ENCODE results near the gene NLRP10.

The NLRP10 gene

GRCh38 chr11:7971846-7972245 is 6.6 kb upstream of the NLRP10 start:
- no peak for DNase-seq

- DNase-seq: no peak
These were observed 4.8 kb upstream of the NLRP10 start for GRCh38 chr11:7969756-7970646.

- no peak for DNase-seq
These were observed 3.4 kb upstream of the NLRP10 start for GRCh38 chr11:7968686-7969085.

DNA sequence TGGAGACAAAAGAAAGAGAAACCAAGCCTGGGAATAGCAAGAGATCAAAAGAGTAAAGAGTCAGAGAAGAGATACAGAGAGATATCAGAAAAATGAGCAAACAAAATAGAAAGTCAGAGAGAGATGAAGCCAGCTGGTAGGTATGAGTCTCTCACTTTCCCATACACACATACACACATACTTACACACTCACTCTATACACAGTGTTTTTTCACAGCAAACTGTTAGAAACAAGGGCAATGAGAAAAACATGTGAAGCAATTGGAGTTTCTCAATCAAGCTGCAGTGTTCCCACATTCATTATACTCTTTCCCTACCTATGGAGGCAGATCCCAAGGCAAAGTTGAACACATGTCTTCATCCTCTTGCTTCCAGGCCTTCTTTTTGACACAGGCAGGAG is 2.6 kb upstream of the NLRP10 start:
- DNase-seq: no peak

GRCh38 chr11:7967097-7967496 is 1.9 kb upstream of the NLRP10 start:
- no peak for DNase-seq

- DNase-seq: no peak
These were observed 374 bp downstream of the NLRP10 start for GRCh38 chr11:7964873-7965272.

DNA sequence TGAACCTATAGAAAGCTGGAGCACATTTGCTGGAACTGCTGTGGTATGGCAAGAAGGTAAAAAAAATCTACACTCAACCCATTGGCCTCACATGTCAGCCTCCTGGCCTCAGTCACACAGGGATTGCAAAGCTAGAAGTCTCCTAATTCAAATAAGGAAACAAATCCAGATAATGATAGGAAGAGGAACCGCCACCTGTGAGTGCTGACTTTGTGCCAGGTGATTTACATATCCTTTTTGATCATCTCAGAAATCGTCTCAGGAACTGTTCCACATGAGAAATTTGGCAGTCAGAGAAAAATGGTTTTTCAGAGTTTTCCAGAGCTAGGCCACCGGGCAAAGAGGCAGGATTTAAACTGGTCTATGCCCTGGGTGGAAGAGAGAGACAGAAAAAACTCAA is 986 bp downstream of the NLRP10 start:
- no peak for DNase-seq

- DNase-seq: no peak
These were observed 10.1 kb downstream of the NLRP10 start for GRCh38 chr11:7955191-7955590.

DNA sequence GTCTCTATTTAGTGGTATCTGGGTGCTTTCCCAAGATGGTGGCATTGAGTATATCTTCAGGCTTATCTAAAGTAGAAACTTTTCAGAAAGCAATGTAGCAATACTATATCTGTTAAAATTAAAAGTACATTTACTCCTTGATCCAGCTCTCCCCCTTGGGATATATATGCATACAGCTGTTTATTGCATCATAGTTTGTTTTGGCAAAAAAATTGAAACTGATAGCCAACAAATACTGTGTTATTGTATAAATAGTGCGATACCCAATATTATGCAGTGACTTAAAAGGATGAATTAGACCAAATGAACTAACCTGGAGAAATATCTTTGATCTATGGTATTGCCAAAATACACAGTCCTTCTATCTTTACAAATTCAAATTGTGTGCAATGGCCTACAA is 15.3 kb downstream of the NLRP10 start:
- DNase-seq: no peak

GRCh38 chr11:7944123-7944522 is 21.1 kb downstream of the NLRP10 start:
- no peak for DNase-seq

GRCh38 chr11:7941608-7942007 is 23.6 kb downstream of the NLRP10 start, which contains the start of gene OR10A3:
TSS of gene OR10A3 (minus strand) at chr11:7941708. CDS start at chr11:7939520, 2,188 bp downstream.
- no peak for DNase-seq

GRCh38 chr11:7941146-7941545 is 24.1 kb downstream of the NLRP10 start:
- no peak for DNase-seq

DNA sequence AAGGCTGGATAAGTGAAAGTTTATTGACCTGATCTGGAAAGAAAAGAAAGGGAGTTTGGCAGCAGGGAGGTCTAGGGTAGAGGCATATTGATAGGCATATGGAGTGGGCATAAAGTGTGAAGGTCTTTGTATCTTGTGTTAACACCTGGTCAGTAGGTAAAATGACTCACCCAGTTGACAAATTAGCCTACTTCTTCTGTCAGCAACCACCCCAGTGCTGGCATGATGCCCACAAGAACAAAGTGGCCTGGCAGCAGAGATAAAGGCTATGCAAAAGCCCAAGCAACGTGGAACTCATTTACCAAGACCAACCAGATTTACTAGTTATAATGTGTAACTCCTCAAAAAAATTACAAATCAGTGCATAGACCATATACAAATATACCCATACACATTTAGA is 28.6 kb downstream of the NLRP10 start:
- no peak for DNase-seq

GRCh38 chr11:7931168-7931567 is 34.1 kb downstream of the NLRP10 start, which contains the start of gene OR10A6:
TSS of gene OR10A6 (minus strand) at chr11:7931268. CDS start at chr11:7928662, 2,606 bp downstream.
- DNase-seq: no peak

DNA sequence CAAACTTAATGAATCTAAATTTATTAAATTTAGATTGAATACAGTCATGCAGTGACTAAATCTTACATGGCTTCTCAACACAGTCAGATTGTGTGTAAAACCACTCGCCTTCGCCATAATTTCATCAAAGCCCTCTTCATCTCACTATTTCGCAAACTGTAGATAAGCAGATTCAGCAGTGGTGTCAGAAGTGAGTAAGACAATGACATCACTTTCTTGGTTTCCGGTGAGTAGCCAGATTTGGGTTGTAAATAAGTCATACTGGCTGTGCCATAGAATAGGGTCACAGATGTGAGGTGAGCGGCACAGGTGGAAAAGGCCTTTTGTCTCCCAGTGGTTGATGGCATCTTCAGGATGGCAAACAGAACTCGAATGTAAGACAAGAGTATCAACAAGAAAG is 37.6 kb downstream of the NLRP10 start:
- no peak for DNase-seq

- no peak for DNase-seq
These were observed 40.7 kb downstream of the NLRP10 start for GRCh38 chr11:7924536-7924935.

DNA sequence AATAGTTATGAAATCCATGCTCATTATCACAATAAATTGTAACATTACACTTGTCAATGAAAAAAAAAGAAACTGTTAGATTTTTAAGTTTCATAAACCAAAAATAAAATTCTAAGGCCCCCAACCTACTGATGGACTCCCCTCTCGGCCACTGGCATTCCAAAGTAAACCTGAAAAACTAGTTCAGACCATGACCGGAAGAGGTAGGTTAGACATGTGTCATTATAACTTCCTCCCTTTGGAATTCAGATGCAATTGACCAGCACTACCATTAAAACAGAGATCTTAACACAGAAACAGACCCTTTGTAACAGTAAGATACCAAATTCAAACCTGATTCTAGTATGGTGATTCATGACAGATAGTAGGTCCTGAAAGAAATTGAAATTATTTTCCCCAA is 47.1 kb downstream of the NLRP10 start:
- no peak for DNase-seq

Data from inflammatory macrophage treated with lipopolysaccharide for 1 hour (primary cell).